Endometrium (tissue), 2 donors: Measurements from ENCODE around the gene RWDD4.
"Not testable (repeated sequence)": the region's sequence is repeated elsewhere in the genome, so short reads cannot be mapped to it uniquely, and the experiment has no call there.

Source experiments
- FAIRE-seq: peaks from 2 replicates; lab custom pipeline; 2012; peaks lifted over from hg19 to GRCh38; lab: Jason Lieb, UNC
- donor health status: control.
- donor health status: control.

RWDD4 gene

GRCh38 chr4:183635741-183636140, 23.2 kb downstream of the RWDD4 start:
- no peak for FAIRE-seq

- no peak for FAIRE-seq
Measured at GRCh38 chr4:183635321-183635720, 23.7 kb downstream of the RWDD4 start.

- FAIRE-seq: no peak
Measured at GRCh38 chr4:183633476-183634400, 25.2 kb downstream of the RWDD4 start.

GRCh38 chr4:183632689-183633088, 26.3 kb downstream of the RWDD4 start:
- no peak for FAIRE-seq

DNA sequence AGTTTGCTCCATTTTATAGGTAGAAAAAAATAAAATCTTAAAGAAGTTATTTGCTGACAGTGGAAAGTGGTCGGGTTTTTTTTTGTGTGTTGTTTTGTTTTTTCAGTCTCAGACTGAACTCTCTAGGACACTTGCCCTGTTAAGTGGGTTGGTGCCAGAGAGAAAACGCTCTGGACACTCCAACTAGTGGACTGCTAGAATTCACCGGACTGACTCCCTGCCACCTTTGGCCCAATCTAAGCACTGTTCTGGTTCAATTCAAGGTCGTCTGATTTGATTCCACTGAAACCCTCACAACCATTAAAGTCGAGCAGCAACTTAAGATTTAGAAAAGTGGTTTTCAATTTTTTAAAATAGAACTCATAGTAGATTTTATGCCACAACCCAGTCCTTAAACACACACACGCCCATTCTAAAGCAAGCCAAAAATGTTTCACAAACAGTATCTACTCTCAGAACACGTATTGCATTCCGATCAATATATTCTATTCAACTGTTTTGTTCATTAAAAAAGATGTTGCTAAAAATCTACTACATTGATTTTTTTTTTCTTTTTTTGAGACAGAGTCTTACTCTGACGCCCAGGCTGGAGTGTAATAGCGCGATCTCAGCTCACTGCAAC, 27.3 kb downstream of the RWDD4 start:
- FAIRE-seq: no peak

DNA sequence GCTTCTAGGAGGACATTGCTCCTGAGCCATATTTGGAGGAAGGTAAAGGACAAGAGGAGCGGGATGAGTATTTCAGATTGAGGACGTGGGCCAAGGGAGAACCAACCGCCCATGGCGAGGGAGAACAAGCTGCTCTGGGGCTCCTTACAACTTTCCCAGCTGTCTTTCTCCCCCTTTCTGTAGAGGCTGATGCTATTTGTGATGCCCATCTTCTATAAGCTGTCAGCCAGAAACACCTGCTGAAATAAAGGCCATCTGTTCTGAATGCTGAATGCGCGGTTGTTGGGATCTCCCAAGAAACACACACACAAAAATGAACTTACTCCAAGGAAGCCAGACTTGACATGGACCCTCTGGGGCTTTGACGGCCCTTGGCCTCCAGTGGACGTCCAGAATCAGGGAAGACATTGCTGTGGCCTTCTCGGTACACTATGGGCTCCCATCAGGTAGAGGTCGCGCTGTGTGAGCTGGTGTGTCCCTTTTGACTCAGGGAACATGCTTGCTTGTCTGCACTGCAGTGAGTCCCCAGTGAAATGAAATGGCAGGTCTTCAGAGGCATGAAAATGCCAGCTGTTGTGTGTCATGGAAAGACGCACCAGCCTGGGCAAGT, 30.9 kb downstream of the RWDD4 start:
- FAIRE-seq: no peak

- not testable (repeated sequence) for FAIRE-seq
Measured at GRCh38 chr4:183627286-183627685, 31.7 kb downstream of the RWDD4 start.

GRCh38 chr4:183626168-183626567, 32.8 kb downstream of the RWDD4 start:
- FAIRE-seq: no peak

GRCh38 chr4:183624548-183624947, 34.4 kb downstream of the RWDD4 start:
- FAIRE-seq: no peak

GRCh38 chr4:183621875-183622274, 37.1 kb downstream of the RWDD4 start:
- FAIRE-seq: no peak

GRCh38 chr4:183620421-183620820, 38.6 kb downstream of the RWDD4 start:
- no peak for FAIRE-seq

- FAIRE-seq: no peak
Measured at GRCh38 chr4:183618681-183619080, 40.3 kb downstream of the RWDD4 start.

DNA sequence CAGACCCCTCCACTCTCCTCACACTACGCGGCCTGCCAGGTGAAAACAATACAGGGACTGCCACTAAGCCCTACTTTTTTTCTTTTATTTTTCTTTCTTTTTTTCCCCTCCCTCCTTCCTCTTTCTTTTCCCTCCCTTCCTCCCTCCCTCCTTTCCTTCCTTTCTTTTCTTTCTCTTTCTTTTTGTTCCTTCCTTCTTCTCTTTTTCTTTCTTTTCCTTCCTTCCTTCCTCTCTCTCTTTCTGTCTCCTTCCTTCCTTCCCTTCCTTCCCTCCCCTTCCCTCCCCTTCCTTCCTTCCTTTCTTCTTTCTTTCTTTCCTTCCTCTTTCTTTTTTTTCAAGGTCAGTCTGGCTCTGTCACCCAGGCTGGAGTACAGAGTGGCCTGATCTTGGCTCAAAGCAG, 41.9 kb downstream of the RWDD4 start:
- no peak for FAIRE-seq

DNA sequence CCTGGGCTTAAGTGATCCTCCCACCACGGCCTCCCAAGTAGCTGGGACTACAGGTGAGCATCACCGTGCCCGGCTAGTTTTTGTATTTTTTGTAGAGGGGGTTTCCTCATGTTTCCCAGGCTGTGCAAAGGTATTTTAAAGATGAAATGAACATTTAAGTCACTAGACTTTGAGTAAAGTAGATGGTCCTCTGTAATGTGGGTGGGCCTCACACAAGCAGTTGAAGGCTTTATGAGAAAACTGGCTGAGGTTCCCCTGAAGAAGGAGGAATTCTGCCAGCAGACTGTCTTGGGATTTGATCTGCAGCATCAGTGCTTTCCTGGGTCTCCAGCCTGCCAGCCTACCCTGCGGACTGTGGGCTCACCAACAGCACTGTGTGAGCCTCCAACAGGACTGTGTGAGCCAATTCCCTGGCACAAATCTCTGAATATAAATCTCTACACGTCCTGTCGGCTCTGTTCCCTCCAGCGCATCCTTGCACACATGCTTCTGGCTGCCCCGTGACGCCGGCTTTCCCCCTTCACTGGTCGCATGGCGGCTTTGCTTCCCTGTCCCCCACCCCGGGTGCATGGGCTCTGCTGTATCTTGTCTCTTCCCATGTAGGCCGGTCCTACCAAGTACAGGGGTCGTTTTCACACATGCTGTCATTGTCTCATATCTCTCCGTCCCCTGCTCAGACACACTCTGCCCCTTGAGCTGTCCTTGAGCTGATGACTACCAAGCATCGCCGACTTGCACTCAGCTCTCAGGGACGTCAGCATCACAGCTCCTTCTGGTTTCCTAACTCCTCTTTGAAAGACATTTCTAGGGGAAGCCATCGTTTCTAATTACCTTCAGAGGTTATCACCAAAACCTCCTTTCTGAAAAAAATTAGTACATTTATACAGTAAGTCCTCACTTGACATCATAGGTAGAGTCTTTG, 46.4 kb downstream of the RWDD4 start:
- FAIRE-seq: no peak

DNA sequence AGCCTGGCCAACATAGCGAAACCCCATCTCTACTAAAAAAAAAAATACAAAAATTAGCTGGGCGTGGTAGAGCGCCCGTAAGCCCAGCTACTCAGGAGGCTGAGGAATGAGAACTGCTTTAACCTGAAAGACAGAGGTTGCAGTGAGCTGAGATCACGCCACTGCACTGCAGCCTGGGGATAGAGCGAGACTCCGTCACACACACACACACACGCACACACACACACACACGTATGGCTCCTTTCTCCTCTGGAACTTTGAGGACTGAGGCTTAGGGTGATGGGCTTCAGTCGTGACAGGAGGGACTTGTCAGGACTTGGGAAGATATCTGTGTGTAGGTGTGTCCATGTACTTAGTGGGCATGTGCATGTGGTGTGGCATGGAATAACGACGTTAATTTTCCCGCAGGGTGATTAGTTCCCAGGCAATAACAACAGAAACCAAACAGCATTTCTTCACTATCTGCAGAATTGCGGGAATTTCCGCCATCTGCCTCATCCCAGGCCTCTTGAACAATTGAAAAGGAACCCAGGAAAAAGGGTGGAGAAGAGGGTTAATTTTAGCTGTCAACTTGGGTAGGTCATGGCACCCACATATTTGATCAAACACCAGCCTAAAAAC, 47.7 kb downstream of the RWDD4 start:
- FAIRE-seq: no peak

- no peak for FAIRE-seq
Measured at GRCh38 chr4:183610613-183611012, 48.4 kb downstream of the RWDD4 start.

- FAIRE-seq: no peak
Measured at GRCh38 chr4:183610033-183610432, 49.0 kb downstream of the RWDD4 start.

DNA sequence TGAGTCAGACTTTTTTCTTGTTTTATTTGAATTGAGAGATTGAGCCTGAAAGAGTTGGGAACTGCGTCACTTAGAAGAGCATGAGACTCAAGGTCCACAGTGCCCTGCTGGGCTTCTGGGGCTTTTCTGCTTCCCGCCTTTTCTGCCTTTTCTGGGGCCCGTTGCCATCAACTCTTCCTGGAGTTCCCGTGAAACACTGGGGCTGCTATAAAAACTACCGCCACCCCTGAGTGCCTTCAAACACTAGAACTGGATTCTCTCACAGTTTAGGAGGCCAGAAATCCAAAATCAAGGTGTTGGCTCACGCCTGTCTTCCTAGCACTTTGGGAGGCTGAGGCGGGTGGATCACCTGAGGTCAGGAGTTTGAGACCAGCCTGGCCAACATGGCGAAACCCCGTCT, 49.8 kb downstream of the RWDD4 start:
- no peak for FAIRE-seq

GRCh38 chr4:183607894-183608293, 51.1 kb downstream of the RWDD4 start:
- FAIRE-seq: no peak

DNA sequence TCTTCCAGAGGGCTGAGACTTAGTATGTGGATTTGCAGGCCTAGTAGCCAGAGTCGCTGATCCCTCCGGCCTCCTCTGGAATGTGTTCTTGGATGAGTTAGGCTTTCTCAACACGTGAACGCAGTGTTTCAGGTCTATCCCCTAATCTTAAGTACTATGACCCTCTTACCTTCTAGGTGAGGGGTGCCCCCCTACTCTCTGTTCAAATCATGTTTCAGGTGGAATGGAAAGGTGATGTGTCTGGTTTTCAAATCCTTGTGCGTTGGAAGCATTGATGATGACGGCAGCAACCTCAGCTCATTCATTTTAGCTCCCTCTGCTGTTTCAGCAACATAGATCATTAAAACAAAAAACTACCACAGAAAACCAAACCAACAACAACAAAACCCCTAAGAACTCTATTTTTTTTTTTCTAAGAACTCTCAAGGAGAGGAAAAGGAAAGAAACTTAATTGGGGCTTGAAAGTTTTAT, 56.4 kb downstream of the RWDD4 start:
- FAIRE-seq: no peak

- no peak for FAIRE-seq
Measured at GRCh38 chr4:183601381-183601780, 57.6 kb downstream of the RWDD4 start.
